Measurements from ENCODE around the gene DUSP12.
"Not testable (repeated sequence)": the region's sequence is repeated elsewhere in the genome, so short reads cannot be mapped to it uniquely, and the experiment has no call there.

The DUSP12 gene

GRCh38 chr1:161749509-161750407, at the start of gene DUSP12:
Gene DUSP12 (plus strand): TSS chr1:161749786. CDS start chr1:161749802, 16 bp downstream.
- peak; percentile 75 for DNase-seq (ENCODE audit: low read depth in 2 of 2)

GRCh38 chr1:161702250-161702649, 47.3 kb upstream of the DUSP12 start:
- no peak for DNase-seq (ENCODE audit: low read depth in 2 of 2)

- DNase-seq (ENCODE audit: low read depth in 2 of 2), result no peak
Measured at GRCh38 chr1:161705537-161705936, 44.0 kb upstream of the DUSP12 start.

GRCh38 chr1:161706113-161706481, 43.5 kb upstream of the DUSP12 start:
- no peak for DNase-seq (ENCODE audit: low read depth in 2 of 2)

- DNase-seq (ENCODE audit: low read depth in 2 of 2), result no peak
Measured at GRCh38 chr1:161706482-161707347, 42.9 kb upstream of the DUSP12 start, which contains the start of gene FCRLA. Gene FCRLA (plus strand): TSS chr1:161707229. CDS start chr1:161707265, 36 bp downstream.

- no peak for DNase-seq (ENCODE audit: low read depth in 2 of 2)
Measured at GRCh38 chr1:161707503-161707902, 42.1 kb upstream of the DUSP12 start.

- DNase-seq (ENCODE audit: low read depth in 2 of 2), result no peak
Measured at GRCh38 chr1:161709373-161709772, 40.2 kb upstream of the DUSP12 start.

- no peak for DNase-seq (ENCODE audit: low read depth in 2 of 2)
Measured at GRCh38 chr1:161710560-161710959, 39.0 kb upstream of the DUSP12 start.

GRCh38 chr1:161718559-161719324, 30.8 kb upstream of the DUSP12 start:
- no peak for DNase-seq (ENCODE audit: low read depth in 2 of 2)

- no peak for DNase-seq (ENCODE audit: low read depth in 2 of 2)
Measured at GRCh38 chr1:161719325-161719611, 30.3 kb upstream of the DUSP12 start.

- DNase-seq (ENCODE audit: low read depth in 2 of 2), result no peak
Measured at GRCh38 chr1:161720422-161720821, 29.2 kb upstream of the DUSP12 start.

- DNase-seq (ENCODE audit: low read depth in 2 of 2), result no peak
Measured at GRCh38 chr1:161720956-161721737, 28.4 kb upstream of the DUSP12 start, which contains the start of gene FCRLB. Gene FCRLB (plus strand): TSS chr1:161721544. CDS start chr1:161722673, 1,129 bp downstream.

GRCh38 chr1:161721738-161722343, 27.7 kb upstream of the DUSP12 start:
- no peak for DNase-seq (ENCODE audit: low read depth in 2 of 2)

- no peak for DNase-seq (ENCODE audit: low read depth in 2 of 2)
Measured at GRCh38 chr1:161722406-161722805, 27.2 kb upstream of the DUSP12 start.

GRCh38 chr1:161723459-161724141, 26.0 kb upstream of the DUSP12 start:
- no peak for DNase-seq (ENCODE audit: low read depth in 2 of 2)

- DNase-seq (ENCODE audit: low read depth in 2 of 2), result not testable (repeated sequence)
Measured at GRCh38 chr1:161725258-161725907, 24.2 kb upstream of the DUSP12 start.

GRCh38 chr1:161725908-161726472, 23.6 kb upstream of the DUSP12 start:
- DNase-seq (ENCODE audit: low read depth in 2 of 2), result peak in 1 of 2 donors; percentile 10

GRCh38 chr1:161726473-161727255, 22.9 kb upstream of the DUSP12 start:
- peak; percentile 61 to 62 for DNase-seq (ENCODE audit: low read depth in 2 of 2)

All from stimulated activated CD4-positive, alpha-beta T cell treated with anti-CD3 and anti-CD28 coated beads, Interleukin-1b, Interleukin-23, amount 100 ng/mL, for 4 hours (primary cell).